NK-92 treated with Interleukin-12 subunit alpha and Interleukin-12 subunit beta, amount 100 ng/mL, for 24 hours (cell line): ENCODE measurements around the gene AASS.
"Not testable (repeated sequence)": the region's sequence is repeated elsewhere in the genome, so short reads cannot be mapped to it uniquely, and the experiment has no call there.

Source experiments
- DNase-seq: peaks from one replicate; lab custom pipeline; 2025; lab: John Stamatoyannopoulos, UW

The AASS gene

DNA sequence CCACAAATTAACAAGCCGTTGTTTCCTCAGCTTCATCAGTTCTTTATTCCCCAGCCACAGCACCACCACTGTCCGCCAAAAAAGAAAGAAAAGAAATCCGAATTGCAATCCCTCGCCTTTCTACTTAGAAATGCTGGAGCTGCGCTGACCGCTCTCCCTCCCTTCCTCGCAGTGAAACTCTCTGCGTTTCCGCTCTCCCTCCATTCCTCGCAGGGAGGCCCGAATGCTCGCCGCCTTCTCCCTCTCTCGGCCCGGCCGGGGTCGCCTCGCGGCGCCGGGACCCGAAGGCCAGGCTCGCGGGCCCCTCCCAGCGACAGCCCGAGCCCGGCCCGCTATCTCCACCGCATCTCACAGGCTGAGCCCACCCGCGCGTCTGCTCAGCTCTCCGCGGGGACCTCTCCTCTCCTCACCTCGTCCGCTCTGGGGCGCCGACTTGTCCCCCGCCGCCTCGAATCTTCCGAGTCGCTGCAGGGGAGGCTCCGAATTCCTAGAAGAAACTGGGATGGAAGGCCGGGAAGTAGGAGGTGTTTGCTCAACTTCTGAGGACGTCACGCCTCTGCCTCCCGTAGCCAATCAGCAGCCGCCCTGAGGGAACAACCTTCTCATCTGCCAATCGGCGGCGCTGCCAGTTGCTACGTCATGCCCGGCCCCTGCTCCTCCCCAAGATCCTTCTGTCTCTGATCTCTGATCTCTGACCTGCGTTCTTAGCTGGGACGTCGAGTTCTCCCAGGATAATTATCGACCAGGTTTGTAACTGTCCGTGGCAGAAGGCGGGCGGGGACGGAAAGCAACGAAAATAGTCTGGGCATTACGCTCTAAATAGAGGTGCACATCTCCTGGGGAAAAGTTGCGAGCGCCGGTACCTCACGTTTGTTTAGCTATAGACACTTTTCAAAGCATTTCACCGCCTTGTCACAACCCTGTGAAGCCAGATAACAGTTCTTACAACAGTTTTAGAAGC lies at the start of gene AASS:
AASS (minus strand) TSS at position 499 of the 961 bp plus-strand sequence. CDS start 10,523 bp downstream, outside the sequence.
- DNase-seq: no peak

- no peak for DNase-seq
Observed at GRCh38 chr7:122188785-122189184, 44.7 kb upstream of the AASS start.

DNA sequence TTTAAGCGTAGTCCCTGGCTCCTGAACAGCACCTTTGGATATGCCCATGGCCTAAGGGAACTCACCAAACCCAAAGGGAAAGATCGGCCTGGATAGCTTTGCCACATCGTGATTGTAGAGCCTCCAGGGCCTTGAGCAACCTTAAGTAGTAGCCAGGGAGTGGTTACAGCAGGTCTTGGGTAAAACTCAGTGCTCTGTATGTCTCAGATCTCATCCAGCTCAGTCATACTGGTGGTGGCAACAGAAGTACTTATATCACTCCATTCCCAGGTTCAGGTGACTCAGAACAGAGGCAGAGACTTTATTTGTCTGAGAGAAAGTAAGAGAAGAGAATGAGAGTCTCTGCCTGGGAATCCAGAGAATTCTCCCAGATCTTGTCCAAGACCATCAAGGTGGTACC lies 39.1 kb upstream of the AASS start:
- DNase-seq: no peak

DNA sequence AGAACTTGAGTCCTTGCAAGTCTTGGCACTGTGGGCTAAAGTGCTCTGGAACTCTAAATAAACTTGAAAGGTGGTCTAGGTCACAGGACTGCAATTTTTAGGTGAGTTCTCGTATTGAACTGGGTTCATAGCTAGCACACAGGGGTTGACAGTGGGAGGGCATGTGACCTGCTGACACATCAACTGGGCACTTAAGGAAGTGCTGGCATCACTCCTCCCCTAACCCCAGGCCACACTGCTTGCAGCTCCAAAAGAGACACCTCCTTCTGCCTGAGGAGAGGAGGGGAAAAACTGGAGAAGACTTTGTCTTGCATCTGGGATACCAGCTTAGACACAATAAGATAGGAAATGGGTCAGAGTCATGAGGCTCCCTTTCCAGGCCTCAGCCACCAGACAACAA lies 38.0 kb upstream of the AASS start:
- no peak for DNase-seq

- DNase-seq: not testable (repeated sequence)
Observed at GRCh38 chr7:122172144-122172543, 28.1 kb upstream of the AASS start.

- DNase-seq: no peak
Observed at GRCh38 chr7:122166740-122167139, 22.7 kb upstream of the AASS start.

- DNase-seq: no peak
Observed at GRCh38 chr7:122166275-122166674, 22.2 kb upstream of the AASS start.

DNA sequence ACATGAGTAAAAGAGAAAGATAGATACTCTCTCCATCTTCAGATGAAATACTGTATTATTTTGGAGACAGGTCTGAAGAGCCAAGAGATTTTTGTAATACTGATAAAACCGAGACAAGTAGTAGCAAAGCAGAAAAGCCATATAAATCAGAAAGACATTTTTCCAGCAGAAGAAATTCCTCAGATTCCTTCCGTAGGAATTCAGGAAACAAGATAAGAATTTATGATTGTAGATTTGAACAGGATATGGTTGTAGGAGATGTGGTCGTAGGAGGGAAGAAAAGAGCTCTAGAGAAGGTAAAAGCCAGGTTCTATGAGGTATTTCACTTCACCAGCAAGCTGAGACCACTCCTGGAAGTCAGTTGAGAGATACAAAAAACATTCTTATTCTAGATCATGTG lies 17.6 kb upstream of the AASS start:
- no peak for DNase-seq

DNA sequence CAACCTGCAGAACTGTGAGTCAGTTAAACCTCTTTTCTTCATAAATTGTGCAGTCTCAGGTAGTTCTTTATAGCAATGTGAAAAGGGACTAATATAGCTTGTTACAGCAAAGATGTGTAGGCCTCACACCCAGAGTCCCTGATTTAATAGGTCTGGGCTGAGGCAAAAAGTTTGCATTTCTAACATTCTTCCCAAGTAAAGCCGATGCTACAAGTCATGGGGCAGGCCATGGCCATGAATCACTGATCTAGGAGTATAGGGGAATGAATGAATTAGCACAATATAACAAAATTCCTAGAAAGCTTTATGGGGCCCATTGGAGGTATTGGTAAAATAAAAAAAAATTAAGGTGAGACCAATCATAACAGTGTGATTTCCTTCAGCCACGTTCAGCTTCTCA lies 11.5 kb upstream of the AASS start:
- DNase-seq: no peak

DNA sequence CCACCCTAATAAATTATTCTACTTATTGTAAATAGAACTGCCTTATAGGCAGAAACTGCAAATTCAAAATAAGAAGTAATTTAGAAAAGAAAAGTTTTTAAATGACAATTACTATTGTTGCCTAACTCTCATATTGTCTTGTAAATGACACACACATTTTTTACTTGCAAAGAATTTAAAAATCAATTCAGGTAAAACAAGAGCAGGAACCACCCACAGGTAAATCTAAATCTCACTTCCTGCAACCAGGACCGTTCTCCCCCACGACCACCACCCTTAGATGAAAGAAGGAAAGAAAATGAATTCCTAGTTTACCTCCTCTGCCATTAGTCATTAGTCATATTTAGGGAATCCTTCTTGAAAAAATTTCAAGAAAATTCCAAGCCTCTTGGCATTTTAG lies 4.8 kb upstream of the AASS start:
- DNase-seq: no peak

- DNase-seq: no peak
Observed at GRCh38 chr7:122148081-122148480, 4.0 kb upstream of the AASS start.

DNA sequence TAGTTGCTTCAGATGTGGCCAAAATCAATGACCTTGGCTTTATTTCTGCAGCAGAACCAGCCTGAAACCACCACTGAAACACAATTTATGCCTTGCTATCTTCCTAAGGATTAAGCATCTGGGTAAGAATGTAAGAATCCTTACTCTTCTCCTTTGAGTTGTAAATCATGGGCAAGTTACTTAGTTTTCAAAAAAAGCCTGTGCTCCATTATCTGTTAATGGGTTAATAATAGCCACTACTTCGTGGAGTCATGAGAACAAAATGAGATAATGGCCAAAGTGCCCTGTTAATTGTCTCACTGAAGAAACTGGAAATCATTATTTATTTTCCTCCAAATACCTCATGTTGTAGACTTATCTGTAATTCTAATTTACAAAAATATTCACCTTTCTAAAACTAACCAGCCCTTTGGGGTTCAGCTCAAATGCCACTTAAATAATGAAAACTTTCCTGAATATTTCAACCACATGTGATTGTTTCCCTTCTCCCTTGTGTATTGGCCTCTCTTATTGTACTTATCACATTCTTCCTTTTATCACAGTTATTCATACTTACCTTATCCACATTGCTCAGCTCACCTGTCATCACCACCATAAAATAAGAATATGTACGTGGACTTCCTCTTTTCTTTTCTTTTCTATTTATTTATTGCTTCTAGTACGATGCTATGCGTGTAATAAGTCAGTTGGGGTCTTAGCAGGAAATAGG lies 2.0 kb upstream of the AASS start:
- no peak for DNase-seq

DNA sequence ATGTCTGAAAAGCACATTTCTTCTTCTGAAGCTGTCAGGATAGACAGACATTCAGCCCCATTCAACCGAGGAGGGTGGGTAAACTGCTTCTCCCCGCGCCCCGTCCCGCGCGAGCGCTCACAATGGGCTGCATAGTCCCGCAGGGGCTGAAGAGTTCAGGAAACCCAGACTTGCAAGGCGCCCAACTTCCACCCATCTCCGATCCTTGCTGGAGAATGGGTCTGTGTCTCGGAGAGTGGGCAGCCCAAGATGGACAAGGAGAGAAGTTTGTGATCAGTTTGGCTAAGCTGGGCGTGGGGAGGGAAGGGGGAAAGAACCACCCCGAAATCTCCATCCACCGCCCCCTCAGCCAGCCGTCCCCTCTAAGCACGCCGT lies 686 bp downstream of the AASS start:
- DNase-seq: no peak

- no peak for DNase-seq
Observed at GRCh38 chr7:122140918-122141317, 3.1 kb downstream of the AASS start.

DNA sequence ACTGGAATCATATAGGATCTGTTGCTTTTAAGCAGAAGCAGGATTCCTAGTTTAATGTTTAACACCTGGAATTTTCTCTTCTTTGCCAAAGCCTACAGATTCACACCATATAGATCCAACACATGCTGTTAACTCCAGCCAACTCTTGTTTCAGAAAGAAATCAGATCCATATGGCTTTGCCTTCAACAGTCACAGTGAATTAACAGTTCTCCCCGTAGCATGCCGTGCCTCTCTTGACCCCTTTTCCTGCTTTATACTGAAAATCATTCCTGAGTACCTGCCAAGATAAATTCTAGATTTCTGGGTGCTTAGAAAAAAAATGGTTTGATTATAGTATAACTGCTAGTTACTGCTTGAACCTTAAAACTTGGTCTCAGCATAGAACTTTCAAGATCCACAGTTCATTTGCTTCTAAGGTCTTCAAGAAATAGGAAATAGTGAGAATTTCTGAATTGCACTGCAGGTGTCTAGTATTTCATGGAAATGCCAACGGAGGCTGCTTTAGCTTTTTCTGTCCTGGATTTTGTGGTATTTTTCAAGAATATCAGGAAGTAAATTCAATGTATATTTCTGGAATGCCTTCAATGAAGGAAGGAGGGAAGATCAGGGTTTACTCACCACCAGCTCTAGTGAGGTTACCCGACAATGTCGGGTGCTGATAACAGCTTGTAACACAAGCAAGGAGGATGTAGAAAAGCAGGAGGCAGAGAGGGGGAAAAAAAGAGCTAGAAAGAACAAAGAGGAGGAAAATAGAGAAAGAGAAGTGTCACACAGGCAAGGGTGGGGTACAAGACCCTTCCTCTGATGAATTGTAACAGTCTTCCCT lies 6.6 kb downstream of the AASS start:
- no peak for DNase-seq

- DNase-seq: no peak
Observed at GRCh38 chr7:122136639-122137245, 7.3 kb downstream of the AASS start.

DNA sequence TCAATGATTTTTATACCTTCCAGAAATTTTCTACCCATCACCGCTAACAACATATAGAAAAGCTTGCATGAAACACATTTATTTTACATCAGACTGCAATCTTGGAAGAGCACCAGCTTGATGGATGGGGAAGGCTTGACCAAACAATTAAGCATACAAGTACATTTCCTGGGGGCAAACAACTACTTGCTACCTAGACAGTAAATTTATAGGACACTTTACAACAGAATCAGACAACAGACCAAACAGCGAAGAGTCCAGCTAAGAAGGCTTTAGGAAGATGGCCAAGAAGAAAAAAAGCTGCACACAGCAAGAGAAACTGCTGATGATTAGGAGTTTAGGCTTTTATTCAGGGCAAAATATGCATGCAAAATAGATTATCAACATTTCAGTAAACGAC lies 8.0 kb downstream of the AASS start:
- DNase-seq: no peak

GRCh38 chr7:122135275-122135674 lies 8.8 kb downstream of the AASS start:
- DNase-seq: no peak

GRCh38 chr7:122134793-122135192 lies 9.3 kb downstream of the AASS start:
- not testable (repeated sequence) for DNase-seq

DNA sequence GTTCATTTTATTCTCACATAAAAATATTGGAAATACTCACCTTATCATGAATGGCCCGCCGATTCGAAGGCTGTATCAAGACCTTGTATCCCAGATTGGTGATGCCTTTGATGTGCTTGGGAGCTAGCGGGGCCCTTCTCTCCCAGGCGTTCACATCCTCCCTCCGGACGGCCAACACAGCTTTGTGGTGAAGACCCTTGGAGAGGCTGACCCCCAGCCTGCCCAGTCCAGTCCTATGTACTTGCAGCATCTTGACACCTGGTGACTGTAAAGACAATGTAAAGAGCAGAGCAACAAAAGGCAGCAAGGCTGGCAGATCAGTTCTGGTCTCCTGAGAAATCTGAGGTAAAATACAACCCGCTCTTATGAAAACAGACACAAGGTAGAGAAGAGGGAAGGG lies 10.6 kb downstream of the AASS start:
- no peak for DNase-seq

DNA sequence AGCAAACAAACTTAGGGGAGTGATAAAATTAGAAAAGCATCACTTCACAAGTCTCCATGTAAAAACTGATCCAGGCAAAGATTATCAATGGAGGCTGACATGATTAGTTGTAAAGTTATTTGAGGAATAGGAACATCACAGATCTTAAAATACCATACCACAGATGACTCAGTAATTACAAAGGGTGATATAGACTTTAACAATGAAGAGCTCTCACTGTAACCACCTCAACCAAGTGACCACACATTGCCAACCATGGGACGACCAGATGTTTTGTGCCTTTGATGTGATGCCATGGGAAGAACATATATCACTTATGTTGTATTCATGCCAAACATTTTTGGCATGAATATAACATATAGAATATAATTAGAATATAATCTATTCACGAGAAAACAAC lies 11.7 kb downstream of the AASS start:
- DNase-seq: no peak

DNA sequence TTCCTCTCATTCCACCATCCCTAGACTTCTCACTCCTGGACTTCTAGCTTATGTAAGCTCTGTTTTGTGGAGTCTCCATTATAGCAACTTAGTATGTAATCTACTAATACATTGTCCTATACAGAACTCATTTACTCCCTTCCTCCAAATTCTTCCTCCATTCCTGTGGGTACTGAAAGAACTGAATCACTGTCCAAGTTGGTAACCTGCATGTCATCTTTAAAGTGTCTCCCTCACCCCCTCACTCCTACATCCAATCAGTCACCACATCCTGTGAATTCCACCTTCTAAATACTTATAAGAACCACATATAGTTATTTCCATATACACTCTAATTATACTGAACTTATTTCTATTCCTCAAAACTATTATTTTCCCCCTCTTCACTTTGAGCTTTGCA lies 20.3 kb downstream of the AASS start:
- no peak for DNase-seq
